GM15510 (cell line): ENCODE measurements around the gene FAM180A.

Source experiments
- POLR2A ChIP-seq: IDR thresholded peaks from 3 replicates; pipeline ENCODE4 v1.6.1; 2011; ENCODE audit warnings: borderline replicate concordance; ENCODE audit not compliant: insufficient read length; ENCODE audit errors: extremely low read depth

FAM180A gene

GRCh38 chr7:135690566-135690965, 58.0 kb downstream of the FAM180A start:
- TF ChIP-seq POLR2A = no peak

GRCh38 chr7:135687466-135687865, 61.1 kb downstream of the FAM180A start:
- TF ChIP-seq POLR2A = no peak

- TF ChIP-seq POLR2A = no peak
These were observed 63.1 kb downstream of the FAM180A start for GRCh38 chr7:135685306-135686084.

- no peak for TF ChIP-seq POLR2A
These were observed 63.9 kb downstream of the FAM180A start for GRCh38 chr7:135684699-135685098.

- no peak for TF ChIP-seq POLR2A
These were observed 64.5 kb downstream of the FAM180A start for GRCh38 chr7:135684136-135684535.

- TF ChIP-seq POLR2A = no peak
These were observed 65.0 kb downstream of the FAM180A start for GRCh38 chr7:135683609-135684008.

GRCh38 chr7:135682191-135682590, 66.4 kb downstream of the FAM180A start:
- TF ChIP-seq POLR2A = no peak

GRCh38 chr7:135681762-135682161, 66.9 kb downstream of the FAM180A start:
- no peak for TF ChIP-seq POLR2A
